HuH-7 (cell line): ENCODE data around the gene PSMD2.
"Not testable (repeated sequence)": the region's sequence is repeated elsewhere in the genome, so short reads cannot be mapped to it uniquely, and the experiment has no call there.

Experiments
- DNase-seq: peaks from one replicate; pipeline ENCODE4 v3.0.0; 2011; ENCODE audit warnings: low spot score

Gene PSMD2

GRCh38 chr3:184298759-184299487 is at the start of gene PSMD2:
Gene PSMD2, plus strand, starts transcription at chr3:184299241. Its CDS starts 26 bp downstream, at chr3:184299267.
- DNase-seq: peak; percentile 96

- peak; percentile 93 for DNase-seq
Observed at GRCh38 chr3:184249412-184250166, 49.5 kb upstream of the PSMD2 start, which contains the start of gene EEF1AKMT4. Gene EEF1AKMT4, plus strand, starts transcription at chr3:184249672. Its CDS starts 23 bp downstream, at chr3:184249695.

- DNase-seq: peak; percentile 91
Observed at GRCh38 chr3:184250167-184250828, 48.7 kb upstream of the PSMD2 start.

- DNase-seq: no peak
Observed at GRCh38 chr3:184255291-184256039, 43.6 kb upstream of the PSMD2 start.

- DNase-seq: no peak
Observed at GRCh38 chr3:184257083-184257915, 41.7 kb upstream of the PSMD2 start.

GRCh38 chr3:184258926-184259325 is 40.1 kb upstream of the PSMD2 start:
- no peak for DNase-seq

- no peak for DNase-seq
Observed at GRCh38 chr3:184259396-184259877, 39.6 kb upstream of the PSMD2 start.

GRCh38 chr3:184259878-184260723 is 38.9 kb upstream of the PSMD2 start:
- DNase-seq: peak; percentile 64

GRCh38 chr3:184260724-184261269 is 38.2 kb upstream of the PSMD2 start:
- DNase-seq: no peak

- DNase-seq: peak; percentile 97
Observed at GRCh38 chr3:184261270-184261853, 37.7 kb upstream of the PSMD2 start, which contains the start of gene CAMK2N2. Gene CAMK2N2, minus strand, starts transcription at chr3:184261553. Its CDS starts 268 bp downstream, at chr3:184261285.

- DNase-seq: no peak
Observed at GRCh38 chr3:184261854-184262763, 36.9 kb upstream of the PSMD2 start.

- no peak for DNase-seq
Observed at GRCh38 chr3:184262764-184263179, 36.3 kb upstream of the PSMD2 start.

- DNase-seq: not testable (repeated sequence)
Observed at GRCh38 chr3:184267249-184267648, 31.8 kb upstream of the PSMD2 start.

- no peak for DNase-seq
Observed at GRCh38 chr3:184272269-184272668, 26.8 kb upstream of the PSMD2 start.

- DNase-seq: no peak
Observed at GRCh38 chr3:184275381-184275701, 23.7 kb upstream of the PSMD2 start.

GRCh38 chr3:184275961-184276910 is 22.8 kb upstream of the PSMD2 start, which contains the start of gene ECE2:
Gene ECE2, plus strand, starts transcription at chr3:184276022. Its CDS starts 132 bp downstream, at chr3:184276154.
- DNase-seq: no peak

GRCh38 chr3:184277366-184277765 is 21.7 kb upstream of the PSMD2 start:
- DNase-seq: no peak
